Astrocyte (in vitro differentiated cells and primary cell): ENCODE measurements around the gene PRELID3B. TPM values are rescaled to one million over a fixed set of nuclear protein-coding genes. Genes with fewer than 3 reads are reported as not detected.
"Not testable (repeated sequence)": the region's sequence is repeated elsewhere in the genome, so short reads cannot be mapped to it uniquely, and the experiment has no call there.

ENCODE experiments used
- DNase-seq: peaks from one replicate; pipeline ENCODE4 v3.0.0-alpha.2; 2010; ENCODE audit warnings: low read depth
- FAIRE-seq: peaks from 2 replicates; lab custom pipeline; 2011; peaks lifted over from hg19 to GRCh38; lab: Jason Lieb, UNC
- H2AFZ ChIP-seq: 2 replicates; pipeline ENCODE4 v1.6.0; 2012; ENCODE audit warnings: low read depth, low read length, inconsistent platforms
- H3K27ac ChIP-seq: 2 replicates; pipeline ENCODE4 v1.5.1; 2011; ENCODE audit warnings: low read depth, low read length, inconsistent platforms
- H3K27me3 ChIP-seq: 2 replicates; pipeline ENCODE4 v1.6.0; 2011; ENCODE audit warnings: low read length, inconsistent platforms; ENCODE audit not compliant: insufficient read depth
- H3K36me3 ChIP-seq: 2 replicates; pipeline ENCODE4 v1.5.1; 2011; ENCODE audit warnings: low read length, inconsistent platforms; ENCODE audit not compliant: insufficient read depth
- H3K4me1 ChIP-seq: 2 replicates; pipeline ENCODE4 v1.5.1; 2011; ENCODE audit warnings: low read length, inconsistent platforms; ENCODE audit not compliant: insufficient read depth
- H3K4me2 ChIP-seq: 2 replicates; pipeline ENCODE4 v1.6.0; 2012; ENCODE audit warnings: low read length, inconsistent platforms
- H3K4me3 ChIP-seq: 2 replicates; pipeline ENCODE4 v1.5.1; 2011; ENCODE audit warnings: low read depth, mild to moderate bottlenecking, low read length, inconsistent platforms; ENCODE audit not compliant: insufficient read depth
- H3K79me2 ChIP-seq: 2 replicates; pipeline ENCODE4 v1.6.0; 2012; ENCODE audit warnings: mild to moderate bottlenecking, low read length, inconsistent platforms; ENCODE audit not compliant: insufficient read depth
- H3K9ac ChIP-seq: 2 replicates; pipeline ENCODE4 v1.6.0; 2012; ENCODE audit warnings: mild to moderate bottlenecking, low read length, inconsistent platforms
- H3K9me3 ChIP-seq: 2 replicates; pipeline ENCODE4 v1.5.1; 2012; ENCODE audit warnings: low read depth, mild to moderate bottlenecking, low read length, inconsistent platforms; ENCODE audit not compliant: insufficient read depth
- H4K20me1 ChIP-seq: 2 replicates; pipeline ENCODE4 v1.6.0; 2012; ENCODE audit warnings: low read length, inconsistent platforms; ENCODE audit not compliant: insufficient read depth
- H3K27ac Mint-ChIP-seq: one replicate; pipeline ENCODE4 v1.8.0; 2021; ENCODE audit warnings: mild to moderate bottlenecking, mixed read lengths; ENCODE audit not compliant: unreplicated experiment
- H3K27me3 Mint-ChIP-seq: one replicate; pipeline ENCODE4 v1.8.0; 2021; ENCODE audit warnings: low read depth, mixed read lengths; ENCODE audit not compliant: unreplicated experiment
- H3K36me3 Mint-ChIP-seq: one replicate; pipeline ENCODE4 v1.8.0; 2021; ENCODE audit warnings: low read depth, mixed read lengths; ENCODE audit not compliant: unreplicated experiment
- H3K4me1 Mint-ChIP-seq: one replicate; pipeline ENCODE4 v1.8.0; 2021; ENCODE audit warnings: low read depth, mixed read lengths; ENCODE audit not compliant: unreplicated experiment
- H3K4me3 Mint-ChIP-seq: one replicate; pipeline ENCODE4 v1.8.0; 2021; ENCODE audit warnings: mild to moderate bottlenecking, moderate library complexity, mixed read lengths; ENCODE audit not compliant: unreplicated experiment
- H3K9me3 Mint-ChIP-seq: one replicate; pipeline ENCODE4 v1.8.0; 2021; ENCODE audit warnings: mild to moderate bottlenecking, mixed read lengths; ENCODE audit not compliant: unreplicated experiment
- EZH2 ChIP-seq: IDR thresholded peaks from 2 replicates; pipeline ENCODE4 v1.6.1; 2012; ENCODE audit warnings: mild to moderate bottlenecking, low read length, inconsistent platforms; ENCODE audit not compliant: insufficient read depth
- total RNA-seq: library from RNA; stranded (reverse); gene quantifications from 2 replicates; pipeline ENCODE4 v1.2.1, GENCODE V29; 2021
- TF ChIP-seq, protein P1 (sequence below): IDR thresholded peaks from 2 replicates; pipeline ENCODE4 v1.5.1; 2011; ENCODE audit warnings: low read depth, mild to moderate bottlenecking, inconsistent platforms, low read length, moderate library complexity; ENCODE audit not compliant: insufficient read depth

The PRELID3B gene
- total RNA-seq, 1 donor from 2014 or later = 68.8 TPM

DNA sequence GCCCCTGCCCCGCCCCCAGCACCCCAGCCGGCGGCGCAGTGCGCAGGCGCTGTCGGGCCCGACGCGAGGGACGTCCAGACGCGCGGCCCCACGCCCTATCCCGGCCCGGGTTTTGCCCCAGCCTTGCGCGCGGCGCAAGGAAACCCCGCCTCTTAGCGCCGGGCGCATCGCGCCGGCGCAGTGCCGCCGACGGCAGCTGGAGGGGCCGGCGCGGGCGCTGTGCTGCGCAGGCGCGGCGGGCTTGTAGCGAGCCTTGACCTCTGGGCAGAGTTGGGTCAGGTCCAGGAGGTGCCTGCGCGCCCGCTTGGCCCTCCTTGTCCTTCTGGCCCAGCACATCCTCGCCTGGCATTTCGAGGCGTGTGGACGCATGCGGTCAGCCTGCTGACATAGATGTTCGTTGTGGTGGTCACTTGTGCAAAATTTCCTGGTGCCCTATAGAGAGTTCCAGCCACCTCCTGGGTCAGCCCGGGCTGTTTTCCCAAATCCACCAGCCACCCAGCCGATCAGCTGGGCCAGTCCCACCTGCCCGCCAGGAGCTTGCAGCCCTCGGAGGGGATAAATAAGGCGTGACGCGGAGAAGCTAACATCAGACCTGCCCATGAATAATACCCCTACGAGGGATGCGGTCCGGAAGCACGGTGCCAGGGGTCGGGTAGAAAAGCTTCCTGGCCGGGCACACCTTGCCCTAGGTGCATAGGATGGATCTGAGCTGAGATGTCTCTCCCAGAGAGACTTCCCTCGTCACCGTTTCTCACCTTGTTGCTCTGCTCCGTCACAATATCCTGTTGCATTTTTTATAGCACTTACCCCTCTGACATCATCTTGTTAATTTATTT lies 428 bp upstream of the PRELID3B start:
- Histone ChIP-seq H3K27me3 (no peaks in the 10 kb centered on the region), H3K9ac (peak overlapping the region; percentile 81), H2AFZ (peak overlapping the region; percentile 99), H3K9me3 (no peaks in the 10 kb centered on the region), H4K20me1 (peaks cover 16% of the 10 kb centered on the region), H3K79me2 (peaks cover 46% of the 10 kb centered on the region), H3K4me1 (no peaks in the 10 kb centered on the region), H3K4me2 (peak overlapping the region; percentile 92), H3K27ac (no peak overlapping the region), H3K36me3 (peaks cover 2% of the 10 kb centered on the region), H3K4me3 (peak overlapping the region; percentile 83)
- peak overlapping the region; percentile 89 for H3K4me3 Mint-ChIP-seq
- H3K27me3 Mint-ChIP-seq = no peaks in the 10 kb centered on the region
- DNase-seq (peak; percentile 65), FAIRE-seq (no peak)
- no peak for TF ChIP-seq EZH2
- TF ChIP-seq, protein P1, sequence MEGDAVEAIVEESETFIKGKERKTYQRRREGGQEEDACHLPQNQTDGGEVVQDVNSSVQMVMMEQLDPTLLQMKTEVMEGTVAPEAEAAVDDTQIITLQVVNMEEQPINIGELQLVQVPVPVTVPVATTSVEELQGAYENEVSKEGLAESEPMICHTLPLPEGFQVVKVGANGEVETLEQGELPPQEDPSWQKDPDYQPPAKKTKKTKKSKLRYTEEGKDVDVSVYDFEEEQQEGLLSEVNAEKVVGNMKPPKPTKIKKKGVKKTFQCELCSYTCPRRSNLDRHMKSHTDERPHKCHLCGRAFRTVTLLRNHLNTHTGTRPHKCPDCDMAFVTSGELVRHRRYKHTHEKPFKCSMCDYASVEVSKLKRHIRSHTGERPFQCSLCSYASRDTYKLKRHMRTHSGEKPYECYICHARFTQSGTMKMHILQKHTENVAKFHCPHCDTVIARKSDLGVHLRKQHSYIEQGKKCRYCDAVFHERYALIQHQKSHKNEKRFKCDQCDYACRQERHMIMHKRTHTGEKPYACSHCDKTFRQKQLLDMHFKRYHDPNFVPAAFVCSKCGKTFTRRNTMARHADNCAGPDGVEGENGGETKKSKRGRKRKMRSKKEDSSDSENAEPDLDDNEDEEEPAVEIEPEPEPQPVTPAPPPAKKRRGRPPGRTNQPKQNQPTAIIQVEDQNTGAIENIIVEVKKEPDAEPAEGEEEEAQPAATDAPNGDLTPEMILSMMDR = no peak
- peaks cover 26% of the 10 kb centered on the region for H3K4me1 Mint-ChIP-seq
- peaks cover 2% of the 10 kb centered on the region for H3K9me3 Mint-ChIP-seq
- H3K36me3 Mint-ChIP-seq = peaks cover 6% of the 10 kb centered on the region
- H3K27ac Mint-ChIP-seq = no peak overlapping the region

DNA sequence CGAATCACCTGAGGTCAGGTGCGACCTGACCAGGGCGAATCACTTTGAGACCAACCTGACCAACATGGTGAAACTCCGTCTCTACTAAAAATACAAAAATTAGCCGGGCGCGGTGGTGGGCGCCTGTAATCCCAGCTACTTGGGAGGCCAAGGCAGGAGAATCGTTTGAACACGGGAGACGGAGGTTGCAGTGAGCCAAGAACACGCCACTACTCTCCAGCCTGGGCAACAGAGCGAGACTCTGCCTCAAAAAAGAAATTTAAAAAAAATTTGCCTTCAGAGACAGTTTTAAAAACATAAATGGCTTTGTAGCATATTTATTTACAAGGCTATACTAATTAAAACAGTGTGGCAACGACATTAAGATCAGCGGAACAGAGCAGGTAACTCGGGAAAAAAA lies 1.1 kb downstream of the PRELID3B start:
- H3K27me3 Mint-ChIP-seq, H3K27ac ChIP-seq, H3K9me3 ChIP-seq, H3K27ac Mint-ChIP-seq, H3K4me1 ChIP-seq, H2AFZ ChIP-seq, DNase-seq, H3K9ac ChIP-seq, FAIRE-seq, H3K27me3 ChIP-seq, H3K9me3 Mint-ChIP-seq: not testable (repeated sequence)
- Histone ChIP-seq H3K79me2 (peaks cover 59% of the 10 kb centered on the region), H3K36me3 (peaks cover 12% of the 10 kb centered on the region), H3K4me2 (peak overlapping the region; percentile 92), H4K20me1 (peaks cover 16% of the 10 kb centered on the region), H3K4me3 (peak overlapping the region; percentile 83)
- H3K36me3 Mint-ChIP-seq = peaks cover 10% of the 10 kb centered on the region
- H3K4me3 Mint-ChIP-seq = peak overlapping the region; percentile 73
- peaks cover 22% of the 10 kb centered on the region for H3K4me1 Mint-ChIP-seq

DNA sequence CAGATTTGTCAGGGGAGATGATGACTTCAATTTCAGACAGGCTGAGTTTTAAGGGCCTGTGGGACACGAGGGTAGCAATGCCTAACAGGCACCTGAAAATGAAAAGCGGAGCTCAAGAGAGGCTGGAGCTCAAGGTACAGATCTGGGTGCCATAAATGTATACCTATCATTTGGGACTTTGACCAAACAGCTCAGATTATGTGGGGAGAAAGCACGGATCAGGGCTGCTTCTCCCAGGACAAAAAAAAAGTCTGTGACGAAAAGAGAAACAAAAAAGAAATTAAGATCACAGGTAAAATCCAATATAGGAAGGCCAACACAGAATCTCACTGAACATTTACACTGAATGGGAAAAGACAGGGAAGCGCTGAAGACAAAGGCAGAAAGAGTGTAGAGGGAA lies 1.9 kb downstream of the PRELID3B start:
- Histone ChIP-seq H4K20me1 (peaks cover 16% of the 10 kb centered on the region), H3K4me2 (peak overlapping the region; percentile 92), H3K9me3 (no peaks in the 10 kb centered on the region), H3K27ac (no peak overlapping the region), H3K4me1 (no peaks in the 10 kb centered on the region), H2AFZ (no peak overlapping the region), H3K4me3 (no peak overlapping the region), H3K9ac (no peak overlapping the region), H3K79me2 (peaks cover 63% of the 10 kb centered on the region), H3K27me3 (no peaks in the 10 kb centered on the region), H3K36me3 (peaks cover 20% of the 10 kb centered on the region)
- H3K4me3 Mint-ChIP-seq = peak overlapping the region; percentile 73
- H3K27me3 Mint-ChIP-seq = no peaks in the 10 kb centered on the region
- no peak for DNase-seq
- H3K9me3 Mint-ChIP-seq = no peaks in the 10 kb centered on the region
- TF ChIP-seq EZH2 = no peak
- TF ChIP-seq, protein P1 = no peak
- no peak for FAIRE-seq
- peaks cover 22% of the 10 kb centered on the region for H3K4me1 Mint-ChIP-seq
- no peak overlapping the region for H3K27ac Mint-ChIP-seq
- peaks cover 12% of the 10 kb centered on the region for H3K36me3 Mint-ChIP-seq
